Fibroblast of gingiva (primary cell): ENCODE measurements around the gene CEP83.
"Not testable (repeated sequence)": the region's sequence is repeated elsewhere in the genome, so short reads cannot be mapped to it uniquely, and the experiment has no call there.

Source experiments
- DNase-seq: peaks from one replicate; pipeline ENCODE4 v3.0.0-alpha.2; 2011; ENCODE audit warnings: low read depth

Gene CEP83

DNA sequence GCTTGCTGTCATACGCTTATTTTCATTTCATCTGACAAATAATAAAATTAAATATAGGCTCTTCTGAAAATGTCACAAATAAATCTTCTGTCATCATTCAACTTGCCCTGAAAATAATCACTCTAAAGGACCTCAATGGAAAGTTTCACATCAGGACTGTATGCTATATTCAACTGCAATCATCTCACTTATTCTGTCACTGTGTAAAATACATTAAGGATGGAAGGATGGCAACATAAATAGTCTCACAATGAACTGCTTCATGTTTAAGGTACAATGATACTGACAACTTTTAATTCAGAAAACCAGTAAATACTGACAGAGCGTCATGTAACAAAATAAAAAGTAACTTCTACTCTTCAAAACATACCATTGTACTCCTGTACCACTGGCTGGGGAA lies 82.1 kb downstream of the CEP83 start:
- no peak for DNase-seq

DNA sequence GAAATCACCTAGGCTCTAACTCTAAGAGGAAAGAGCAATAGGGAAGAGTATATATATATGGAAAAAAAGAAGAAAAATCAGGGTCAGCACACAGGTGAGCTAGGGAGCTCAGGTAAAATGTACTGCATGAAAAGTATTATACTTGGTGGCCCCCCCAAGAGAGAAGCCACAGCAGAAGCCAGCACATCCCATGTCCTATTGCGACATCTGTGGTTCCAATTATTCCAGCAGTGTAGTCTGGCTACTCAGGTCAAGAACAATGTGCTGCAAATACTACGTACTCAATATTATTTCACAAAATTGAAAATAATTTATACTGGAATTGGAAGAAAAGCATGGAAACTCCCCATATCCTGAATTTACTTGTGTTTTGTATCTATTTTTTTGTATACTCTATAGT lies 85.5 kb downstream of the CEP83 start:
- DNase-seq: no peak

DNA sequence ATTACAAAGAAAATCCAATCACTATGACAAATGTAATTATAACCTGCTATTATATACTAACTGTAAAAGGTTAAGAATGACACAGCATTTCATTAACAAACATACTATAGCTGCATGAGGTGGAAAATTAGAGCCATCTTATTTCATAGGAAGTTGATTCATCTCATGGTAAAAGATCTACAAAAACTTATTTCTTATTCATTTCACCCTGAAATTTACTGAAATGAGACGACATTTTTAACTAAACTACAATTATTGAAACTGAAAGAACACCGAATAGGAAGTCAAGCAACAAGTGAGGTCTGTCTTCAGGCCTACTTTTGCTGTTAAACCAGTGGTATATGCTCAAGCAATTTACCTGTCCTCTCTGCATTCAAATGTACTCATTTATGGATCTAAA lies 87.2 kb downstream of the CEP83 start:
- no peak for DNase-seq

DNA sequence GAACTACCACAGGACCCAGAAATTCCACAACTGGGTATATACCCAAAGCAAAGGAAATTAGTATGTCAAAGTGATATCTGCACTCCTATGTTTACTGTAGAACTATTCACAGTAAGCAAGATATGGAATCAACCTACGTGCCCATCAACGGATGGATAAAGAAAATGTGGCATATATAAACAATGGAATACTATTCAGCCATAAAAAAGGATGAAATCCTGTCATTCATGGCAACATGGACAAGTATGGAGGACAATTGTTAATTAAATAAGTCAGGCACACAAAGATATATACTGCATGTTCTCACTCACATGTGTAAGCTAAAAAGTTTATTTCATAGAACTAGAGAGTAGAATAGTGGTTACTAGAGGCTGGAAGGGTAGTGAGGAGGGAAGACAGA lies 97.0 kb downstream of the CEP83 start:
- DNase-seq: no peak

DNA sequence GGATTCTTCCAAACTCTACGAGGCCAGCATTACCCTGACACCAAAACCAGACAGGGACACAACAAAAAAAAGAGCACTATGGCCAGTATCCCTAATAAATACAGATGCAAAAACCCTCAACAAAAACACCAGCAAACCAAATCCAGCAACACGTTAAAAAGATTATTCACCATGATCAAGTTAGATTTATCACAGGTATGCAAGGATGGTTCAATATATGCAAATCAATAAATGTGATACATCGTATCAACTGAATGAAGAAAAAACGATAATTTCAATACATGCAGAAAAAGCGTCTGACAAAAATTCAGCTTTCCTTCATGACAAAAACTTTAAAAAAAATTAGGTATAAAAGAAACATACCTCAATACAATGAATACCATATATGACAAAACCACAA lies 99.9 kb downstream of the CEP83 start:
- no peak for DNase-seq

DNA sequence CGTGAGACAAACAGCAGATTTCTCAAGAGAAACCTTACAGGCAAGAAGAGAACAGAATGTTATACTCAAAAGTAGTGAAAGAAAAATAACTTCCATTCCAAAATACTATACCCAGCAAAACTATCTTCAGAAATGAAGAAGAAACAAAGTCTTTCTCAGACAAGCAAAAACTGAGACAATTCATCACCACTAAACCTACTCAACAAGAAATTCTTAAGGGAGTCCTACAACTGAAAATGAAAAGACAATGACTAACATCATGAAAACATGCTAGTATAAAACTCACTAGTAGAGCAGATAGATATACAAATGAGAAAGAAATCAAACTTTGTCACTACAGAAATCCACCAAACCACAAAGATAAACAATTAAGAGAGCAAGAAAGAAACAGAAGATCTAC lies 106.5 kb downstream of the CEP83 start:
- DNase-seq: no peak

DNA sequence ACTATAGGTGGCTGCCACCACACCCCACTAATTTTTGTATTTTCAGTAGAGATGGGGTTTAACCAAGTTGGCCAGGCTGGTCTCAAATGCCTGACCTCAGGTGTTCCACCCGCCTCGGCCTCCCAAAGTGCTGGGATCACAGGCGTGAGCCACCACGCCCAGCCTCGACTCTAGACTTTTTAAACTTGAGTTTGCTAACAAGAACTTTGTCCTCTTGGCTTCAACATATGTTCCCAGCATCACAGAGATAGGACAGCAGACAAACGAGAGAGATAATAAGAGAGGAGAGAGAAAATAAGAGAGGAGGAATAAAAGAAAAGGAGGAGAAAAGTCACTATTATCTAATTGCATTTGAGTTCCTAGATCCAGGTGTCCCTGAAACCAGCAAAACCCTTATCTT lies 119.1 kb downstream of the CEP83 start:
- DNase-seq: no peak

DNA sequence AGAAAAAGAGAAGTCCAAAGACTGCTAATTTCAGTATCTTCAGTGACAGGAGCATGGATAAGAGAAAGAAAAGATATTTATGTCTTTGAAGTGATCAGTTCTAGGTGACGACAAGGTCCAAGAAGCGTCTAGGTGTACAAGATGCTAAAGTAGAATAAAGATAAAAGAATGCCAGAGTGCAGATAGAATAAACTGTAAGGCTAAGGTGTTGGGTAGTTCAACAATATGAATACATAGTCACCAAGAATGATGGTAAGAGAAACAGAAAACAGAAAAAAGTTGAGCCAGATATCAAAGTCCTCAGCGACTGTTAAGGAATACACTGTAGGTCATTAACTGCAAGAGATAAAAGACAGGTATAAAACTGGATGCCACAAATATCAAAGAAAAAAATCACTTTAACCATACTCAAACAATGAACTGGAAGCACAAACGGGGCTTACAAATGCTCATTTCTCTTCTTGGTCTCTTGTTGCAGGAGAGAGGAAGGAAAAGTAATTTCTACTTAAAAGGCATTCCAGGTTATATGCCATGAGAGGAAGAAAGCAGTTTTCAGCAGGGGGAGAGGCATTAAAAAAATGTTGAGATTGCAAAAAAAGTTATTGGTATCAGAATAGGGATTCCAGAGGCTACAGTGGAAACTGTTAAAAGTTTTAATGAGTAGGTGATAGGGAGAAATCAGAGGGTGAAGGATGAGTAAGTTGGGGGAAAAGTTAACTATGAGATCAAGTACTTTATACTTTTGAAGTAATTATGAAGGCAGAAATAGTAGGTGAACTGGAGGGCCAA lies 121.5 kb downstream of the CEP83 start:
- no peak for DNase-seq

DNA sequence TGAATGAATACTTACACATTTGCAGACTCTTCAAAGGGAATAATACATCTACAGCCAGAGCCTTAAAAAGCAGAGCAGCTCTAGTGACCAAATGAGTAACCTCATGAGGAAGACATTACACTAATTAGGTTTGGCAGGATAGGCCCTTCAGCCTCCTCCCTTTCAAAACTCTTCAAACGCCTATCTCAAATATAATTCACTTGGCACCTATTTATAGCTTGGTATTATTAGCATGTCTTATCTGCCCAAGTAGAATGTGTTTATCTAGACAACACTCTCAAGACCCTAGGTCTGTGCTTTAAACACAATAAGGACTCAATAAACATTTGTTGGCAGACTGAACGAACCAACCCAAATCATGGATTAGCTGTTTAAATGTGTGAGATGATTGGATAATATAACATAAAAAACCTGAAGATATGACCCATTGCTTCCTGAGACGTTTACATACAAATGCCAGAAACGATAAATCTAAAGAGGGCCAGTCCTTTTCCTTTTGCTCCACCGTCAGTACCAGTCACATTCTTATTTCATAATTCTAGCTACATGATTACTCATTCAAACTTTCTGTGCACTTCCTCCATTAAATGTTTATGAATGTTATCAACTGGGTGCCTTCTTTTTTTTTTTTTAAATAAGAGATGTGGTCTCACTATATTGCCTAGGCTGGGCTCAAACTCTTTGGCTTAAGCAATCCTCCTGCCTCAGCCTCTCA lies 123.3 kb downstream of the CEP83 start:
- DNase-seq: no peak

DNA sequence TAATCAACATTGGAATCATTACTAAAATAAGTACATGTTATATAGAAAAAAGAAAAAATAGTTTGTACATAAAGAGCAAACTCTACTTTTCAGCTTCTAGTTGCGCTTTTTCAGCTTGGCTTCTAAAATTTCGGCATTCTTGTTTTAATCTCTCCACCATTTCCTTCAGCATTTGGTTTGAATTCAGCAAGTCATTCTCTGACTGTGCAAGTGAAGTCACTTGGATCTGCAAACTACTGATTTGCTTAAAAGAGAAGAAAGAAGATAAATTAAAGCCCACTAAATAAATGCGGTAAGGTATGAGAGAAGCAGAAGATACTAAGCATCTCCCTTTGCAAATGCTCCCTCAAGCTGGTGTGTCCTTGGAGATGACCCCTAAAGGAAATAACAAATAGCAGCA lies 126.3 kb downstream of the CEP83 start:
- no peak for DNase-seq

DNA sequence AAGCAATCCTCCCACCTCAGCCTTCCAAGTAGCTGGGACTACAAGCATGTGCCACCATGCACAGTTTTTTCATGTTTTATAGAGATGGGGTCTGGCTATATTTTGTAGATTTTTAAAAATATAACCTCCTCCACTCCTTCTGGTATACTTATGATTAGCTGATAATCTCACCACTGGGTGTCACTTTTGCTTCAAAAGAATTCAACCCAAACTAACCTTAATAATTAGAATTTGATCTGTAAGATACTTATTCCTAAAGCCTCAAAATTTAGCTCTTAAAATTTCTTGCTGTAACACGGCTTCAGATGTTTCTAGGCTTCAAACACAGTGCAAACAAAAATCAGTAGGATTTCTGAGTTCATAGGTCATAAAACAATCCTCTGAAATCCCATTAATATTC lies 130.3 kb downstream of the CEP83 start:
- DNase-seq: no peak

DNA sequence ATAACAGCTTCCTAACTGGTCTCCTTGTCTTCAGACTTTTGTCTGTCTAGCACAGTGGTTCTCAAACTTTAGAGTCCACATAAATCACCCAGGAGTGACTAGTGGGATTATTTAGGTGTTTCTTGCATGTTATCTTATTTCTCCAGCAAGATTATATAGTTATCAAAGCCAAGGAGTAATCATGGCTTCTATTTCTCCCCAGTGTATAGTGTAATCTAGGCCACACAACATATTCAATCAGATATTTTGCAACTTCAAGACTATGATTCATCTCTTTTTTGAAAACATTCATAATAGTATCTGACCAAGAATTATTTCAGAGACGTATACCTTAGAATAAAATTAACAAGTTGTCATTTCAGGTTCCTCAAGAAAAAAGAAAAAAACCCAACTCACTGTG lies 131.9 kb downstream of the CEP83 start:
- peak; percentile 3 for DNase-seq

DNA sequence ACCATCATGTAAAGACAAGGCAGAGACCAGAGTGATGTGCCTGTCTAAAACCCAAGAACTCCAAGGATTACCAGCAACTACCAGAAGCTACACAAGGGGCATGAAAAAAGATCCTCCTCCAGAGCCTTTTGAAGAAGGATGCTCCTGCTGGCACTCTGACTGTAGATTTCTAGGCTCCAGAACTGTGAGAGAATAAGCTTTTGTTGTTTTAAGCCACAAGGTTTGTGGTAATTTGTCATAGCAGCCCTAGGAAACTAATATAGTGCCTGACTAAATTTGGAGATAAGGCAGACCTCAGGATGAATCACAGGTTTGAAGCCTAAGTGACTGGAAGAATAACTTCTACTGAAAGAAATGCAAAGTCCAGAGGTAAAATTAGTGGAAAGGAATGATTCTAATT lies 132.9 kb downstream of the CEP83 start:
- DNase-seq: no peak

DNA sequence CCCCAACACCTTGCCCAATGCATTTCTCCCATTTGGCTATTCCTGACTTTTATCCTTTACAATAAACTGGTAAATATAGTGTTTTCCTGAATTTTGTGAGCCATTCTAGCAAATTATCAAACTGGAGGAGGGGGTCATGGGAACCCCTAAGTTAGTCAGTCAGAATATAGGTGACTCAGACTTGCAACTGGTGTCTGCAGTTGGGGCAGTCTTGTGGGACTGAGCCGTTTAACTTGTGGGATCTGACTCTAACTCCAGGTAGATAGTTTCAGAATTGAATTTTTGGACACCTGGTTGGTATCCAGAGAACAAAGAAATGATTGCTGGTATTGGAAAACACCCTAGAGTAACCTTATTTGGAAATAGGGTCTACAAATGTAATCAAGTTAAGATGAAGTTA lies 133.4 kb downstream of the CEP83 start:
- no peak for DNase-seq

DNA sequence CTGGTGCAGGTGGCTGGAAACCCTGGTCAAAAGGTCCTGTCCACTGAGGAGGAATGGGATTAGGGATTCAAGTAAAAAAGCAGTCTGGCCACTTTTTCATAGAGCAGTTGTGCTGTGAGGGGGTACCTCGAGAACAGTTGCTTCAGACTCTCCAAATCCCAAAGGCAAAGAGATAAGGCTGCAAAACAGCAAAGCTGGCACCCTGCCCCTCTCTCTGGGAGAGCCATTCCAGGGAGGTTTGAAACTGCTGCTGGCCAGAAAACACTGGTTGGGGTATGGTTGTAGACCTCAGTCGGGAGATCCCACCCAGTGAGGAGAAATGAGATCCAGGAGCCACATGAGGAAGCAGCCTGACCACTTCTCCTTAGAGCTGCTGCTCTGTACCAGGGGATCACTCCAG lies 137.3 kb downstream of the CEP83 start:
- no peak for DNase-seq

DNA sequence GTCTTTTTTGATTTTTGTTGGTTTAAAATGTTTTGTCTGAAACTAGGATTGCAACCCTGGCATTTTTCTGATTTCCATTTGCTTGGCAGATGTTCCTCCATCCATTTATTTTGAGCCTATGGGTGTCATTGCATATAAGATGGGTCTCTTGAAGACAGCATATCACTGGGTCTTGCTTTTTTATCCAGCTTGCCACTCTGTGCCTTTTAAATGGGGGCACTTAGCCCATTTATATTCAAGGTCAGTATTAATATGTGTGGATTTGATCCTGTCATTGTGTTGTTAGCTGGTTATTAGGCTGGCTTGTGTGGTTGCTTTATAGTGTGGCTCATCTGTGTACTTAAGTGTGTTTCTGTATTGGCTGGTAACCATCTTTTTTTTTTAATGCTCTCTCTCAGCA lies 139.6 kb downstream of the CEP83 start:
- DNase-seq: no peak

DNA sequence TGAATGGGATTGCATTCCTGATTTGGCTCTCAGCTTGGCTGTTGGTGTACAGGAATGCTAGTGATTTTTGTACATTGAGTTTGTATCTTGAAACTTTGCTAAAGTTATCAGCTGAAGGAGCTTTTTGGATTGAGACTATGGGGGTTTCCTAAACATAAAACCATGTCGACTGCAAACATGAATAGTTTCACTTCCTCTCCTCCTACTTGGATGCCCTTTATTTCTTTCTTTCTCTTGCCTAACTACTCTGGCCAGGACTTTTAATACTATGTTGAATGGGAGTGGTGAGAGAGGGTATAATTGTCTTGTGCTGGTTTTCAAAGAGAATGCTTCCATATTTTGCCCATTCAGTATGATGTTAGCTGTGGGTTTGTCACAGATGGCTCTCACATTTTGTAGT lies 141.5 kb downstream of the CEP83 start:
- no peak for DNase-seq

DNA sequence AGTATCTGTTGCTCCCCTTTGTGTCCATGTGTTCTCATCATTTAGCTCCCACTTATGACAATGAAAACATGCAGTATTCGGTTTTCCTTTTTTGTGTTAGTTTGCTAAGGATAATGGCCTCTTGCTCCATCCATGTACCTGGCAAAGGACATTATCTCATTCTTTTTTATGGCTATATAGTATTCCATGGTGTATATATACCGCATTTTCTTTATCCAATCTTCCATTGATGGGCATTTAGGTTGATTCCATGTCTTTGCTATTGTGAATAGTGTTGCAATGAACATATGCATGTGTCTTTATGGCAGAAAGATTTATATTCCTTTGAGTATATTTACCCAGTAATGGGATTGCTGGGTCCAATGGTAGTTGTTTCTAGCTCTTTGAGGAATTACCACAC lies 143.1 kb downstream of the CEP83 start:
- not testable (repeated sequence) for DNase-seq

DNA sequence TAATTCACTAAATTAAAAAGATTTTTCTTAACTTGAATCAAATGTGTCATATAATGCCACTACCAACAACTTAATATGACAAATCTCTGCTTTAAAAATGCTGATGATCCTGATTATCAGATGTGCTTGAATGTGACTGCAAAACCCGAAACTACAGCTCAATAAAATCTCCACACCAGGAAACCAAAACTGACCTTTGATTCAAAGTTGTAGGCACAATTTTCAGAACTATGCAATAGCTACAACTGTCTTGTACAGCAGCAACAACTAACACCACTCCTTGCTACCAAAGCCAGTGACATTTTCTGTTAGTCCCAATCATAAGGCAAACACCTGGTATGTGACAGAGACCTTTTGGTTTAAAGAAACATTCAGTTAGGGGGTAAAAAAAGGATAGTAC lies 147.3 kb downstream of the CEP83 start:
- no peak for DNase-seq

DNA sequence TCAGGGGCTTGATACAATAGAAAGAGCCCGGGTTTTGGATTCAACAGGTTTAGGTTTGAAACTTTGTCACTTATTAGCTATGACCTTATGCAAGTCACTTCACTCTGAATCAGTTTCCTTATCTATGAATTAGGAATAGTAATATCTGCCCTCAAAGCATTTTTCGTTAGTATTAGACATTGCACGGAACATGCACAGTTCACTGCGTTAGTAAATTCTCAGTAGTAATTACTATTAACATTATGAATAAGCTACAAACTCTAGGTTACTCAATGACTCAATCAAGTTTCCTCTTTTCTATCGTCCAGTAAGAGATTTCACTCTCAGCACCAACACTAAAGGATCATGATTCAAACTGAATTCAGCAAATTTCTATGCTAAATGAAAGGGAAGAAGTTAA lies 150.3 kb downstream of the CEP83 start:
- no peak for DNase-seq

DNA sequence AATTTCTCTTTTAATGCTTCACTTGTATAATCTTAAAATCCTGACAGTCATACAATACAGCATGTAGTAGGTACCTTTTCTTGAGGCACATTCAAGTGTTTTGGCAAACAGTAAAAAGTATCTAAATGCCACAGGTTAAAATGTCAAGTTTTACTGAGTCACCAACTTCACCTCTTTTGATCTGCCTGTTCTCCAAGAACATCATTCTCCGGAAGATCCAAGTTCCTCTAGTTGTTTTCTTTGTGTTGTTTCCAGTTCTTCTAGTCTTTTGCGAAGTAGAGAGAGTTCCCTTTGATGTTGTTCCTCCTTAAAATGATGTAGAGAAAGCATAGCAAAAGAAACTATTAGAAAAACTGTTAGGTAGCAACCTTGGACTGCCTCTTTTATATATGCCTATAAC lies 151.1 kb downstream of the CEP83 start:
- DNase-seq: no peak

DNA sequence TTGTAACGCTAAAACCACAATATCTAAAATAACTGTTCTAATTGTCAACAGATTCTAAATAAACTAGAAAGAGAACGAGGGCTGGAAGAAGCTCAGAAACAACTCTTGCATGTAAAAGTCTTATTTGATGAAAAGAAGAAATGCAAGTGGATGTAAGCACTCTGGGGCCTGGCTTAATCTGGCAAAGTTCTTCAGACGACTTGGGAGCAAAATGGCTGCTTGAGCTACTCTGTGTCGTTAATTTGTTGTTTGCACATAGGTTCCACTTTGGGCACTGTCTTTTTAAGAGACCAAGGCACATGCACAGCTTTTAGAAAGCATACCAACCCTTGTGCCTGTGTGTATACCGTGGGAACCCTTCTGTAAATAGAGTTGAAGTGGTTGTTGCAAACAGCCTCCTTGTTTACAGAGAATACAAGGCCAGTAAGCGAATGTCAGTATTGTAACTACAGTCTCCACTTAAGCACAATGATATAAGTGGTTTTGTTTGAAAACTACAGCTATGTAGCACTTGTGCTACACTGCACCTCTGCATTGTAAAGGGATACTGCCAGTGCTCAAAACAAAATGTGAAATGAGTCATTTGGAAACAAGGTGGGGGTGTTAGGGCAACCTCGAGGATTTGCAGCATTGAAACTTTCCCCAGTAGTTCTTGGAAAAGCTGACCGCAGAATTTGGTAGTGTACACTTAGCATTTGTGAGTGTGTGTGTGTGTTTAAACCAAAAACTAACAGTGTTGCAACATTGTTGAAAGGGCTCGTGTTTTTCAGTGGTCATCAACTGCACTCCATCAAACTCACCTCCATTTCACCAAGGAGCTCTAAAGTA lies 154.3 kb downstream of the CEP83 start:
- DNase-seq: peak; percentile 92

DNA sequence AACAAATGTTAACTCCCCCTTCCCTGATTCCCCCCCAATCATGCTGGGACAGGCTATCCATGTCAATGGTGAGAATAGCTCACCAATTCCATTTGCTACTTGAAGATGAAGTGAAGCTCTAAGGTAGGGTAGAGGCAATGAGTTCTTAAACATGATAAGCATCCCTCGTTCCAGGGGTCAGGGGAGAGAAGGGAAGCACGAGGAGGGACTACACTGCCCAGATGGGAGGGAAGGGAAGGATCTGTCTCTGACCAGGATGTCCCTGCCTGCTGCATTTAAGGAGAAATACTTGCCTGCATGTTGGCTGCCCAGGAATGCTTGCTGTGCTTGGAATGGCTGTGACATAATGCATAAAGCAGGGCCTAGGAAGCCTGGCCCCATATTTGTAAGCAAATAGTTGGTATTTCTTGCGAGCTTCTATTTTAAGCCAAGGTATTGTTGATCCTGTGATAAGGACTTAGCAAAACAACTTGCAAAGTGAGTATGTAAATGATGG lies 155.1 kb downstream of the CEP83 start:
- DNase-seq: peak; percentile 40
